Esophagus mucosa (tissue), 1 donor: Measurements from ENCODE around the gene AEN. TPM values are rescaled to one million over a fixed set of nuclear protein-coding genes. Genes with fewer than 3 reads are reported as not detected.

Experiments used
- ATAC-seq: fragments of 200-7000 bp; cut with Tn5 transposase; one replicate; pipeline ENCODE4 v1.9.1; 2020
- total RNA-seq: library from RNA; stranded (reverse); gene quantifications from one replicate; pipeline ENCODE4 v1.2.4, GENCODE V29; 2023
- donor health status: DM: yes; HTN: yes; CAD: no.

Gene AEN
- total RNA-seq, 1 donor from 2014 or later, result 15.8 TPM

- ATAC-seq, result no peak
Observed at GRCh38 chr15:88680241-88681001, 59.3 kb downstream of the AEN start.

DNA sequence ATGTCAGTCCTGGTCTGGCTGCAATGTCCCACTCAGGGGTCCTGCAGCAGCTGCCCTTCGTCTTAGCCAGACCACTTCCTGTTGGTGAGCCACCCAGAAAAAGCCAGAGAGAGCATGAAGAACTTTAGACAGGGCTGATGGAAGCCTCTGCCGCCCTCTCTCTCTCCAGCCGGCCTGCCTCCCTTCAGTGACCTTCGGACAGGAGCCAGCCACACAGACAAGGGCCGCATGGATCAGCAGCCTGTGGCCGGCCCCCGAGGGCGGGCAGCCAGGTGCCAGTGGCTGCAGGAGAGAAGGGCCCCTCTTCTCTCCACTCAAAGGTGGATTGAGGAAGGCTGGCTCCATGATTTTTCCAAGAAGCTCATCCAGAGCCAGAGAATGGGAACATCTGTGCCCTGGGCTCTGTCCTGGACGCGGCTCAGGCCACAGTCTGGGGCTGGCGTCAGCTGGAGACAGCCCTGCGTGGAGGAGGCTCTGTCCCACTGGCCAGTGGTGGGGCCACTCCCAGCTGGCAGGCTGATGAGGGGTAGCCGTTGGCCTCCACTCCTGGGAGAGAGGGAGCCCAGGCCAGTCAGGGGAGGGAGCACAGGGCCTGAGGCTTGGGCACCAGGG is 60.6 kb downstream of the AEN start:
- ATAC-seq, result no peak

Other genes with a start within 250 kb of the AEN start
- 31.1 TPM for gene MRPL46, start 154.0 kb upstream of the AEN start, total RNA-seq
- 42.7 TPM for gene MRPS11, start 153.6 kb upstream of the AEN start, total RNA-seq
- 0.80 TPM for gene DET1, start 74.7 kb upstream of the AEN start, total RNA-seq
- 14.1 TPM for gene ISG20, start 17.7 kb downstream of the AEN start, total RNA-seq
- gene ACAN, start 182.1 kb downstream of the AEN start, total RNA-seq, result 0.04 TPM